Skeletal muscle tissue (tissue), 4 donors: ENCODE data around the gene ALMS1. TPM values are rescaled to one million over a fixed set of nuclear protein-coding genes. Genes with fewer than 3 reads are reported as not detected.
"Not testable (repeated sequence)": the region's sequence is repeated elsewhere in the genome, so short reads cannot be mapped to it uniquely, and the experiment has no call there.

ENCODE experiments used
- H3K27ac ChIP-seq: one replicate; pipeline ENCODE4 v1.7.0; 2013; ENCODE audit warnings: mild to moderate bottlenecking, low read depth, low read length, inconsistent platforms
- H3K27me3 ChIP-seq, 3 donors: one replicate each; pipeline ENCODE4 v1.7.0; 2013; ENCODE audit warnings: low read length in 3 of 3; ENCODE audit not compliant: control insufficient read depth in 3 of 3, insufficient read depth in 3 of 3
- H3K36me3 ChIP-seq, 3 donors: one replicate each; pipeline ENCODE4 v1.7.0; 2013; ENCODE audit warnings: low read length in 3 of 3; ENCODE audit not compliant: control insufficient read depth in 3 of 3, insufficient read depth in 3 of 3
- H3K4me1 ChIP-seq, 3 donors: one replicate each; pipeline ENCODE4 v1.7.0; 2013; ENCODE audit warnings: low read length in 3 of 3, mild to moderate bottlenecking in 3 of 3; ENCODE audit not compliant: control insufficient read depth in 3 of 3, insufficient read depth in 3 of 3
- H3K4me3 ChIP-seq, 3 donors: one replicate each; pipeline ENCODE4 v1.7.0; 2013; ENCODE audit warnings: low read length in 3 of 3
- H3K9ac ChIP-seq, 3 donors: one replicate each; pipeline ENCODE4 v1.7.0; 2013; ENCODE audit warnings: low read length in 3 of 3, mild to moderate bottlenecking in 3 of 3, moderate library complexity in 2 of 3, low read depth in 1 of 3
- H3K9me3 ChIP-seq, 3 donors: one replicate each; pipeline ENCODE4 v1.7.0; 2013; ENCODE audit warnings: low read length in 3 of 3; ENCODE audit not compliant: control insufficient read depth in 3 of 3
- total RNA-seq: library from RNA; depleted of rRNA; stranded (reverse); fragments of >200 nt; gene quantifications from one replicate; pipeline ENCODE4 v1.2.3, GENCODE V29; 2014
- donor health status: Osteomylitis.

The ALMS1 gene
- total RNA-seq, 1 donor from 2014 or later, result 17.7 TPM

DNA sequence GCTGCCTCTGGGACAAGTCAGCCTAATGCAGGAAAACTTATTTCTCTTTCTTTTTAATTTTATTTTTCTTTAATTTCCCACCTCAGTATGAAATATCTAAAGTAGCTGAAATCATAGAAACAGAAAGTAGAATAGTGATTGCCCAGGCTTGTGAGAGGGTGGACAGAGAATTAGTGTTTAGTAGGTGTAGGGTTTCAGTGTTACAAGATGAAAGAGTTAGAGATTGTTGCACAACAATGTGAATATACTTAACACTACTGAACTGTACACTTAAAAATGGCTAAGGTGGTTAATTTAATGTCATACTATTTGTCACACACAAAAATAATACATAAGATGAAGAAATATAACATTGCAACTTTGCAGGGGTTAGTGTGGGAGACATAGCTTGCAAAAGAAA lies 175.8 kb downstream of the ALMS1 start:
- H3K9me3 ChIP-seq, result no peaks in the 10 kb centered on the region
- peaks cover 0 to 17% (median 5%) of the 10 kb centered on the region in 3 donors for H3K36me3 ChIP-seq
- no peak overlapping the region for H3K9ac ChIP-seq
- H3K4me3 ChIP-seq, result no peak overlapping the region
- H3K4me1 ChIP-seq, result no peaks in the 10 kb centered on the region
- no peaks in the 10 kb centered on the region for H3K27me3 ChIP-seq
- no peak overlapping the region for H3K27ac ChIP-seq

DNA sequence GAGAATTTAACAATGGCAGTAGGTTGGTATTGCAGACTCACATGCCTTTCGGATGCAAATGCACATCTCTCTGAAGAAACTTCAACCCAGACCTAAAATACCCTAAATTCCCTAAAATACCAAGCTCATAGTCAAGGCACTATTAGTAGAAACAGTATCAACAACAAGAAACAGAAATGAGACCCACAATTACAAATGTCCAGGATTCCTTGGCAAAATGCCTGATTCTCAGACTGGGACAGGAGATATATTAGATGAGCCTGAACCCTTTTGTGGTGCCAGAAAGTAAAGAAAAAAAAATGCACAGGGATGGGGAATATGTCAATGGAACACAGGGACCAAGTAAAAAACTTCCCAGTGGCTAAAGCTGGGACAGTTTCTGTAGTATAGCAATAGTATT lies 179.3 kb downstream of the ALMS1 start:
- Histone ChIP-seq H3K4me3 (no peak overlapping the region), H3K27ac (no peak overlapping the region), H3K9me3 (no peaks in the 10 kb centered on the region), H3K4me1 (no peaks in the 10 kb centered on the region), H3K36me3 (peaks cover 0 to 7% (median 2%) of the 10 kb centered on the region in 3 donors), H3K27me3 (no peaks in the 10 kb centered on the region), H3K9ac (no peak overlapping the region)

DNA sequence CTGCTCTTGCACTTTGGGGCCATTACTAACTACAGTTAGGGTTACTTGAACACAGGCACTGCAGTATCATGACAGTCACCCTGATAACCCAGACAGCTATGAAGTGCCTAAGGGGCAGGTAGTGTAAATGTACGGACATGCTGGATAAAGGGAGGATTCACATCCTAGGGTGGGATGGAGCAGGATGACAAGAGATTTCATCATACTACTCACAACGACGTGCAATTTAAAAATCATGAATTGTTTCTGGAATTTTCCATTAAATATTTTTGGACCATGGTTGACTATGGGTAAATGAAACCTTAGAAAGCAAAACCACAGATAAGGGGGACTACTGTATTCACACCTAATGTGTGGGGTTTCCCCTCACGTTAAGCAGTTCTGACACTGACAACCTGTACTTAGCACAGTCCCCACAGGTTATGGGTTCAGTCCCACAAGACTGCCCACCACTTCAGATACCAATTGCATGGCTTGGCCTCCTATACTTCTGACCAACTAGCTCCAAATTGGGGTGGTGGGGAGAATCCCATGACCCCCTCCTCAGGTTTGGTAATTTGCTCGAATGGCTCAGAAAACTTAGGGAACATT lies 180.7 kb downstream of the ALMS1 start:
- Histone ChIP-seq H3K27me3 (no peaks in the 10 kb centered on the region), H3K36me3 (peaks cover 0 to 2% (median 0%) of the 10 kb centered on the region in 3 donors), H3K4me1 (no peaks in the 10 kb centered on the region), H3K9me3 (no peaks in the 10 kb centered on the region), H3K9ac (no peak overlapping the region), H3K4me3 (no peak overlapping the region), H3K27ac (no peak overlapping the region)

DNA sequence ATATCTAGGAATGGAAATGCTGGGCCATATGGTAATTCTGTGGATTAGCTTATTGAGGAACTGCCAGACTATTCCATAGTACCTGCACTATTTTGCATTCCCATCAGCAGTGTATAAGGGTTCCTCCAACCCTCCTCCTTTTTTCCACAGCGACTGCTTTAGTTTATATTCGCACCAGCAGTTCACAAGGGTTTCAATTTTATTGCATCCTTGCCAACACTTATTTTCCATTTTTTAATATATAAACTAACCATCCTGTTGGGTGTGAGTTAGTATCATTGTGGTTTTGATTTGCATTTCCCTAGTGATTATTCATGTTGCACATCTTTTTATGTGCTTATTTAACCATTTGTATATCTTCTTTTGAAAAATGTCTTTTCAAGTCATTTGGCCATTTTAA lies 189.6 kb downstream of the ALMS1 start:
- no peaks in the 10 kb centered on the region for H3K9me3 ChIP-seq
- H3K27me3 ChIP-seq, result no peaks in the 10 kb centered on the region
- H3K4me1 ChIP-seq, result no peaks in the 10 kb centered on the region
- H3K27ac ChIP-seq, result no peak overlapping the region
- no peak overlapping the region for H3K9ac ChIP-seq
- H3K36me3 ChIP-seq, result peaks cover 4 to 14% (median 5%) of the 10 kb centered on the region in 3 donors
- H3K4me3 ChIP-seq, result no peak overlapping the region

DNA sequence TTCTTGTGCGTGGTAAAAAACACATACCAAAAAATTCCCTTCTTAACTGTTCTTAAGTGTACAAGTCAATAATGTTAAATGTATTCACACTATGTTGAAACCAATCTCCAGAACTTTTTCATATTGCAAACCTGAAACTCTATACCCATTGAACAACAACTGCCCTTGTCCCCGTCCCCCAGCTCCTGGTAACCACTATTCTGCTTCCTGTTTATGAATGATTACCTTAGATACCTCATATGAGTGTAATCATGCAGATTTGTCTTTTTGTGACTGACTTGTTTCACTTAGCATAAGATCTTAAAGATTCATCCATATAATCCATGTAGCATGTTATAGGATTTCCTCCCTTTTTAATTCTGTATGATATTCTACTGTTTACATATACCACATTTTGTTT lies 196.7 kb downstream of the ALMS1 start:
- no peaks in the 10 kb centered on the region for H3K4me1 ChIP-seq
- no peak overlapping the region for H3K27ac ChIP-seq
- no peaks in the 10 kb centered on the region for H3K9me3 ChIP-seq
- peaks cover 0 to 6% (median 3%) of the 10 kb centered on the region in 3 donors for H3K36me3 ChIP-seq
- H3K27me3 ChIP-seq, result no peaks in the 10 kb centered on the region
- H3K4me3 ChIP-seq, result no peak overlapping the region
- H3K9ac ChIP-seq, result no peak overlapping the region

DNA sequence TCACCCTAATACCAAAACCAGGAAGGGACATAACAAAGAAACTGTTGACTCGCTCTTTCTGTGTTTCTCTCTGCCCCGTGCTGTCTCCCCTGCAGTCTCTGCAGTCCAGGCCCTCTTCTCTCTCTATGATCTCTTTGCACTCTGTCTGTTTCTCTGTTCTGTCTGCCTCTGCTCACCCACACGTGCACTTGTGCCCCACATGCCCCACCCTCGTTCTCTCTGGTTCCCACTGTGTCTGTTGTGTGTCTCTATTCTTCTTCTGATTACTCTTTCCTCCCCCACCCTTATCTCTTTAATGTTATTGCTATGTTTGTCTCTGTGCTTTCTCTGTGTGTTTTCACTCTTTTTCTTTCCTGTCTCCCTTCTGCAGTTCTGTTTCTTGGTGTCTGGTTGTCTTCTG lies 202.5 kb downstream of the ALMS1 start:
- H3K4me3 ChIP-seq, result no peak overlapping the region
- H3K4me1 ChIP-seq, result no peaks in the 10 kb centered on the region

DNA sequence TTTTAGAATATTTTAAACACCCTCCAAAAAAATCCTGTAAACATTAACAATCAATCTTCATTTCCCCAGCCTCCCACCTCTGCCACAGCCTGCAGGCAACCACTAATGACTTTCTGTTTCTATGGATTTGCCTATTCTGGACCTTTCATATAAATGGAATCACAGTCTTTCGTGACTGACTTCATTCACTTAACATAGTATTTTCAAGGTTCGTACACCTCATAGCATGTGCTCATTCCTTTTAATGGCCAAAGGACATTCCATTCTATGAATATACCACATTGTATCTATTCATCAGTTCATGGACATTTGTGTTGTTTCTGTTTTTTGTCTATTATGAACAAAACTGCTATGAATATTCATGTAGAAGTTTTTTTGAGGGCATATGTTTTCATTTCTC lies 208.0 kb downstream of the ALMS1 start:
- H3K27me3 ChIP-seq, result no peaks in the 10 kb centered on the region
- H3K9ac ChIP-seq, result no peak overlapping the region
- no peaks in the 10 kb centered on the region for H3K9me3 ChIP-seq
- no peaks in the 10 kb centered on the region for H3K36me3 ChIP-seq
- H3K4me1 ChIP-seq, result no peaks in the 10 kb centered on the region
- H3K27ac ChIP-seq, result no peak overlapping the region
- H3K4me3 ChIP-seq, result no peak overlapping the region

More for the DNA sequence above, 202.5 kb downstream of the ALMS1 start:
- no peaks in the 10 kb centered on the region for H3K9me3 ChIP-seq
- H3K9ac ChIP-seq, result no peak overlapping the region
- no peak overlapping the region for H3K27ac ChIP-seq
- no peaks in the 10 kb centered on the region for H3K27me3 ChIP-seq
- H3K36me3 ChIP-seq, result no peaks in the 10 kb centered on the region

DNA sequence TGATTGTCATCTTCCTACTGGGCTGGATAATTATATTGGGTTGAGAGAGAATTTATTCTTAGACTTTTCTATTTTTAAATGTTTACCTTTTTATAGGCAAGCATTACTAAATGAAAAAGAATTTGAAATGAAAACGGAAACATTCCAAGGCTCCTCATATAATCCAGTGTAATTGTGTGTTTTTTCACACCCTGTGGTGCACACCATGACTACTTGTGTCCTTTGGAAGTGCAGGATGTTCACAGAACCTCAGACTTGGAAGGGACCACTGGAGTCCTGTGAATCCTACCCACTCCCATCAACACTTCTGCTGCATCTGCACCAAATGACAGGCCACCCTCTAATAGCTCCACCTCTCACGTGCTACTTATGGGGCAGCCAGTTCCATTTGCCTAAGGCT lies 208.6 kb downstream of the ALMS1 start:
- Histone ChIP-seq H3K4me1 (no peaks in the 10 kb centered on the region), H3K4me3 (no peak overlapping the region), H3K9ac (no peak overlapping the region), H3K27me3 (no peaks in the 10 kb centered on the region), H3K27ac (no peak overlapping the region), H3K9me3 (no peaks in the 10 kb centered on the region), H3K36me3 (no peaks in the 10 kb centered on the region)

DNA sequence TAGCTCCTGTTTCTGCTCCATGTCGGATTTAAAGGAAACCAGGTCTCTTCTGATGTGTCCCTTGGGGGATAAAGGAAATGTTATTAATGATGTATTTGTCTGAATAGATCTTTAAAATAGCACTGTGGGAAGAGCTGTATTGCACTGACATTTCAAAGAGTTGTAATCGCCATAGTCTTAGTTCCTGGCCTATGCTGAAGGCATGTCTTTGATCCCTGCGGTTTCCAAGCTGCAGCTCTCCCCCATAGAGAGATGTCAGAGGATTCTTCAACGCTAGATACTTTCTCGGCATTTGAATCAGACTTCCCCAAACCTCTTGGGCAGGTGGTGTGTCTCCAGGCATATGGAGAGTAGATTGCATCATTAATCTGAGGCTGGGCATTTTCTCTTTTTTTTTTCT lies 216.1 kb downstream of the ALMS1 start:
- no peak overlapping the region for H3K4me3 ChIP-seq
- no peaks in the 10 kb centered on the region for H3K27me3 ChIP-seq
- H3K4me1 ChIP-seq, result no peaks in the 10 kb centered on the region
- no peak overlapping the region for H3K9ac ChIP-seq
- H3K36me3 ChIP-seq, result peaks cover 11 to 14% (median 12%) of the 10 kb centered on the region in 3 donors
- H3K27ac ChIP-seq, result no peak overlapping the region
- no peaks in the 10 kb centered on the region for H3K9me3 ChIP-seq

DNA sequence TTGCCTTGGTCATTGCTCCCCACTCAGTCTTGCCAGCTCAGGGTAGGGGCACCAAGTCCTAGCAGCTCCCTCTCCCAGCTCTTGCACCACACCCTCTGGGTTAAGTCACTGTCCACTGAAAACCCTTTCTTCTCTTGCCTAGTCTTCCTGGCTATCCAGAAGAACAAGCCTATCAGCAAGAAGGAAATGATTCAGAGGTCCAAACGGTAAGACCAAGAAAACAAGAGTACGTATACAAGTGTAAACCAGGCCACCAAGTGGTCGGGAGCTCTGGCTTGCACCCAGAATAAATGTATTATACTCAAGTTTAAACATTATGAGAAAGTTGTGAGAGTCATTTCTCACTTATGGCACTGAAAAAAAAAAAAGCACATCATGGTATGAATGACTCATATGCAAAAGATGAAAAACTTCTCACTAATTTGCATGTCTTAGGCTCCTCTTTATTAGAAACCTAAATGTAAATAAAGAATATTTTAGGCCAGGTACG lies 217.5 kb downstream of the ALMS1 start:
- H3K36me3 ChIP-seq, result peaks cover 11 to 14% (median 12%) of the 10 kb centered on the region in 3 donors
- not testable (repeated sequence) for H3K4me1 ChIP-seq, H3K9me3 ChIP-seq, H3K9ac ChIP-seq, H3K4me3 ChIP-seq, H3K27ac ChIP-seq, H3K27me3 ChIP-seq
